ENCODE measurements around the gene ATG2A.

The ATG2A gene

DNA sequence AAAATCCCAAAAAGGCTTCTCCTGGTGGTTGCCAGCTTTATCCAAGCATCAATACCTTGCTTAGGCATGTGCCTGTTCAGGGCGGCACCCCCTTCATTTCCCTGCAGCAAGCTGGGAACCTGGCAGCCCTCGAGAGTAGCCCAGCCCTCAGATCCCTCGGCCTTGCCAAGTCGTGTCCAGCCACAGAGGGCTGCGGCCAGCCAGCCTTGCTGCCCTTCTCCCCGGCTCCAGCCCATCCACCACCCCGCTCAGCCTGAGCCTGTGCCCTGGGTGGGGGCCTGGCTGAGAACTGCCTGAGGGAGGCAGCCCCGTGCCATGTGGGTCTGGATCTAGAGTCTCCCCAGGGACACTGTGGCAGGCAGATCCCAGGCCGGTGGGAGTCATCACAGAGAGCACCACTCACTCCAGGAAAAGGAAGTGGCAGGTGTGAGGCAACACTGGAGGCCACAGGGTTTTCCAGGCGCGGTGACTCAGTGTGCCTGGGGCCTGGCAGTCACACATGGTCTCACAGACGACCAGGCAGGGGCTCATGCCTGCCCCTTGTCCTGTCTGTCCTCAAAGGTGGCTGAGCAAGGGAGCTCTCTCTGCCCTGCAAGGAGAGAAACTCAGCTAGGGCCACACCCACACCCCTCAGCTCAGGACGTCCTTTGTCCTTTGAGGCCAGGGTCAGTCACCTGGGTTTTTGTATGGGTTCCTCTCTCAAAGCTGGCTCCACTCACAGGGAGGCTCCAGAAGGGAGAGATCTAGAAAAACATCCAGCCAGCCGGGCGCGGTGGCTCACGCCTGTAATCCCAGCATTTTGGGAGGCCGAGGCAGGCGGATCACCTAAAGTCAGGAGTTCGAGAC lies 60.4 kb downstream of the ATG2A start:
- no peak overlapping the region for H3K4me3 ChIP-seq (ENCODE audit: low read length)
- H3K4me1 ChIP-seq (ENCODE audit: control insufficient read depth, insufficient read depth, low read length), result peaks cover 29% of the 10 kb centered on the region
- H3K36me3 ChIP-seq (ENCODE audit: control insufficient read depth, insufficient read depth, low read length, severe bottlenecking), result peaks cover 37% of the 10 kb centered on the region
- DNase-seq (ENCODE audit: low read depth), result peak; percentile 81
- H3K9ac ChIP-seq (ENCODE audit: low read length), result peak overlapping the region; percentile 35
- H3K27me3 ChIP-seq (replicated peaks; ENCODE audit: control insufficient read depth, insufficient read depth, low read length), result no peaks in the 10 kb centered on the region
- H3K9me3 ChIP-seq (ENCODE audit: control insufficient read depth, low read length), result no peaks in the 10 kb centered on the region

DNA sequence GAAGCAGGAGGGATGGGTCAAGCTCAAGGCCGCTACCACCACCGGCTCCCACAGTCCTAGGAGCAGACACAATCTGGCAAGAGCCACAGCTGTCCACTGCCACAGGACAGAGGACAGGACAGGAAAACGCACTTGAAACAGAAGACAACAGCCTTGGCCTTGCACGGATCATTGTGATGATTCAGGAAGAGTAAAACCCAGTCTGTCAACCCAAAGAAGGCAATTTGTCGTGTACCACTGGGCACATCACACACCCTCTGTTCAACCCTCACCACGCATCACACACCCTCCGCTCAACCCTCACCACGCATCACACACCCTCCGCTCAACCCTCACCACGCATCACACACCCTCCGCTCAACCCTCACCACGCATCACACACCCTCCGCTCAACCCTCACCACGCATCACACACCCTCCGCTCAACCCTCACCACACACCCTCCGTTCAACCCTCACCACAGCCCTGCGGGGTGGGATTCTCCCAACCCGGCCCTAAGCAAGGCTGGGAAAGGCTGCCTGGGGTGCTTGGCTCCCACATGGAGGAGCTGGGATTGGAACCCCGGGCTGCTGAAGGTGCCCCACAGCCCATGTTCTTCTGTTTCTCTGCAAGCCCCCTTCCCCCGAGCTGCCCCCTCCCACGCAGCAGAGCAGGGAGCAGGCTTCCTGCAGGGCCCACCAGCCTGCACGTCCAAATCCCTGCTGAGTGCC lies 61.3 kb downstream of the ATG2A start:
- Histone ChIP-seq H3K4me3 (ENCODE audit: low read length) (peak overlapping the region; percentile 57), H3K4me1 (ENCODE audit: control insufficient read depth, insufficient read depth, low read length) (peaks cover 29% of the 10 kb centered on the region), H3K27me3 (replicated peaks; ENCODE audit: control insufficient read depth, insufficient read depth, low read length) (no peaks in the 10 kb centered on the region), H3K9ac (ENCODE audit: low read length) (peak overlapping the region; percentile 33), H3K9me3 (ENCODE audit: control insufficient read depth, low read length) (no peaks in the 10 kb centered on the region), H3K36me3 (ENCODE audit: control insufficient read depth, insufficient read depth, low read length, severe bottlenecking) (peaks cover 37% of the 10 kb centered on the region)
- DNase-seq (ENCODE audit: low read depth), result no peak

DNA sequence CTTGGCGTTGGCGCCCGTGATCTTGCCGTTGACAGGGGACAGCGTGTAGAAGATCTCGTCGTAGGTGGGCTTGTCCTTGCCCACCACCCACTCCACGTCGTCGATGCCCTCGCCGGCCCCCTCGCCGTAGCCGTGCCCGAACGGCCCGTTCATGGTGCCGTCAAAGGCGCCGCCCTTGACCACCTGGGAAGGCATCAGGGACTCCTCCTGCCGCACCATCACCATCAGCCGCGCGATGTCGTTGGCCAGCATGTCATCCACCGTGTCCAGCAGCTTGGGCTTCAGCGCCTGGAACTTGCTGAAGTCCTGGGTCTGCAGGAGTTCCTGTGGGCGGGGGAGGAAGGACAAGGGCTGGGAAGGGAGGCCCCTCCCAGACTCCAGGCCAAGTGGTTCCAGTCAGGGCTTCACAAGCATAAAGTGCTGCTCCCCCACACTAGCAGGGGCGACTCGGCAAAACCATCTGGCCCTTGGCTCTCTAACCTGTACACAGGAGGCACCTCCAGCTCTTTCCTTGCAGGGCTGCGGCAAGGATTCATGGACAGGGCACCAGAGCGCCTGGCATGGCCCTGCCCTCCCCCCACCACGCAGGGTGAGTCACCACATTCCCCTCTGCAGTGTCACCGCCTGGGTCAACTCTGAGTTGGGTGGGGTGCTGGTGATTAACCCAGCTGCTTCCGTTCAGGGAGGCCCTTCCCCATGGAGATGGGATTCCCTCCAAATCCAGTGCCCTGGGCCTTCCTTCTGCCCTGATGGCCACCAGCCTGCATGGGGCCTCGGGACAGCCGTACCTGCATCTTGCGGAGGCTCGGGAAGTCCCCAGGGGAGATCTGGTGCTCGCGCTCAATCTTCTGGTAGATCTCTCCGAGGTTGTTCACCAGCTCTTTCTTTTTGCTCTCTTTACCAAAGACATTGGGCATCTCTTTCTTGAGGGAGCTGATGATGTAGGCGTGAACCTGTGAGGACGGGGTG lies 62.2 kb downstream of the ATG2A start:
- H3K9me3 ChIP-seq (ENCODE audit: control insufficient read depth, low read length), result no peaks in the 10 kb centered on the region
- peak; percentile 90 for DNase-seq (ENCODE audit: low read depth)
- H3K4me3 ChIP-seq (ENCODE audit: low read length), result peak overlapping the region; percentile 57
- H3K27me3 ChIP-seq (replicated peaks; ENCODE audit: control insufficient read depth, insufficient read depth, low read length), result no peaks in the 10 kb centered on the region
- H3K4me1 ChIP-seq (ENCODE audit: control insufficient read depth, insufficient read depth, low read length), result peaks cover 31% of the 10 kb centered on the region
- peaks cover 34% of the 10 kb centered on the region for H3K36me3 ChIP-seq (ENCODE audit: control insufficient read depth, insufficient read depth, low read length, severe bottlenecking)
- H3K9ac ChIP-seq (ENCODE audit: low read length), result peak overlapping the region; percentile 54

DNA sequence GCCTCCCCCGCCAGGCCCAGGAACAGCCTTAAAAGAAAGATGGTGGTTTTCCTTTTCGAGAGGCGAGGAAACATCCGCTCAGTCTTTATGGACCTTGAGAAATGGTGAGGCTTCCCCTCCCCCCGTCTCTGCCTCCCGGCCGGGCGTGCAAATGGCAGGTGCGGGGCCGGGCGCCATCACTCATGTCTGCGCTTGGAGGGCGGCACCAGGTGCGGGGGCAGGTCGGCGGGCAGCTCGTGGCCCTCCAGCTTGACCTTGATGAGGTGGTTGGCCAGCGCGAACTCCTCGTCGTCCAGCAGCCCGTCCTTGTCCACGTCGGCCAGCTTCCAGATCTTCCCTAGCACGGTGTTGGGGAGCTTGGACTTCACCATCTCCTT lies 62.9 kb downstream of the ATG2A start:
- Histone ChIP-seq H3K9ac (ENCODE audit: low read length) (peak overlapping the region; percentile 54), H3K27me3 (replicated peaks; ENCODE audit: control insufficient read depth, insufficient read depth, low read length) (no peaks in the 10 kb centered on the region), H3K4me3 (ENCODE audit: low read length) (peak overlapping the region; percentile 57), H3K9me3 (ENCODE audit: control insufficient read depth, low read length) (no peaks in the 10 kb centered on the region), H3K36me3 (ENCODE audit: control insufficient read depth, insufficient read depth, low read length, severe bottlenecking) (peaks cover 28% of the 10 kb centered on the region), H3K4me1 (ENCODE audit: control insufficient read depth, insufficient read depth, low read length) (peaks cover 36% of the 10 kb centered on the region)
- no peak for DNase-seq (ENCODE audit: low read depth)

DNA sequence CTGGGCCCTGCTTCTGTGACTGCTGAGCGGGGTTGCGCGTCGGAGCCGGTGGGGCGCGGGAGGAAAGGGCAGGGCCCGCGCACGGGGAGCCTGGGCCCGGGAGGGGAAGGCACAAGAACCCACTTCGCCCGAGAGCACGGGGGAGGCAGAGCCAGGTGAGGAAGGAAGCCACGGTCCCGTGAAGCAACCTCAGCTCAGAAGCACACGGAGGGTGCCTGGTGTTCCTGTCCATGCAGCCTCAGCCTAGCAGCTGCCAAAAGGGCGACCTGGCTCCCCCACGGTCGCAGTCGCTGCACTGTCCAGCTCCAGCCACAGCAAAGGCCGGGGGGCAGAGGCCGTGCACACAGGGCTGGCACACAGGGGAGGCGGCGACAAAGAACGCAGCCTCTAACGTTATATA lies 63.3 kb downstream of the ATG2A start:
- no peak for DNase-seq (ENCODE audit: low read depth)
- Histone ChIP-seq H3K9me3 (ENCODE audit: control insufficient read depth, low read length) (no peaks in the 10 kb centered on the region), H3K27me3 (replicated peaks; ENCODE audit: control insufficient read depth, insufficient read depth, low read length) (no peaks in the 10 kb centered on the region), H3K36me3 (ENCODE audit: control insufficient read depth, insufficient read depth, low read length, severe bottlenecking) (peaks cover 23% of the 10 kb centered on the region), H3K4me3 (ENCODE audit: low read length) (no peak overlapping the region), H3K9ac (ENCODE audit: low read length) (no peak overlapping the region), H3K4me1 (ENCODE audit: control insufficient read depth, insufficient read depth, low read length) (peaks cover 40% of the 10 kb centered on the region)

DNA sequence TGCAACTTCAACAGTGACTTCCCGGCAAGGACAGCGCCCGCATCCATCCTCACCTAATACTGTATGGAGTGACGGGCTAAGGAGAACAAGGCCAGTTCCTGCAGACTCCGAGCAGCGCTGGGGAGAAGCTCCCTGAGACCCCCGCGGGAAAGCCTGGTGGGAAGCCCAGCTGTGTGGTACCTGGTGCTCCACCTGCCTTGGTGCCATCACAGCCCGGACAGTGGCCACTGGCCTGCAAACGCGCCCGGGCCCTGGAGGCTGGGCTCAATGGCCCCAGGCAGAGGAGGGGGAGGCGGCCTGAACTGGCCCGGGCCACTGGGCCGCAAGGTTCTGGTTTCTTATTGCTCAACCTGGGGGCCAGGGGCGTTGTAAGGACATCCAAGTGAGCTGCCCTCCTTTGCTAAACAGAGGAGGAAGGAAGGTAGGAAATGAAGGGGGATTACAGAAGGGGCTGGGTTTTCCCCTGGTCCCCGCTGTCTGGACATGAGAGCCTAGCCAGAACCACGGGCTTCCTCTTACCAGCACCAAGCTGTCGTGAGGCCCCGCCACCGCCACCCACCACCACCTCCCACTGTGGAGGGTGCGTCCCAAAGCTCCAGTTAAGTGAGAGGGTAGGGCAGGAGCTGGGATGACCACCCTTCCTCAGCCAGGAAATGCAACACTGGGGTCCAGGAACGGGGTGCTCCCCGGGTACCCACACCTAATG lies 64.1 kb downstream of the ATG2A start:
- Histone ChIP-seq H3K27me3 (replicated peaks; ENCODE audit: control insufficient read depth, insufficient read depth, low read length) (no peaks in the 10 kb centered on the region), H3K4me1 (ENCODE audit: control insufficient read depth, insufficient read depth, low read length) (peaks cover 40% of the 10 kb centered on the region), H3K9me3 (ENCODE audit: control insufficient read depth, low read length) (no peaks in the 10 kb centered on the region), H3K4me3 (ENCODE audit: low read length) (no peak overlapping the region), H3K9ac (ENCODE audit: low read length) (no peak overlapping the region), H3K36me3 (ENCODE audit: control insufficient read depth, insufficient read depth, low read length, severe bottlenecking) (peaks cover 19% of the 10 kb centered on the region)
- DNase-seq (ENCODE audit: low read depth), result no peak

DNA sequence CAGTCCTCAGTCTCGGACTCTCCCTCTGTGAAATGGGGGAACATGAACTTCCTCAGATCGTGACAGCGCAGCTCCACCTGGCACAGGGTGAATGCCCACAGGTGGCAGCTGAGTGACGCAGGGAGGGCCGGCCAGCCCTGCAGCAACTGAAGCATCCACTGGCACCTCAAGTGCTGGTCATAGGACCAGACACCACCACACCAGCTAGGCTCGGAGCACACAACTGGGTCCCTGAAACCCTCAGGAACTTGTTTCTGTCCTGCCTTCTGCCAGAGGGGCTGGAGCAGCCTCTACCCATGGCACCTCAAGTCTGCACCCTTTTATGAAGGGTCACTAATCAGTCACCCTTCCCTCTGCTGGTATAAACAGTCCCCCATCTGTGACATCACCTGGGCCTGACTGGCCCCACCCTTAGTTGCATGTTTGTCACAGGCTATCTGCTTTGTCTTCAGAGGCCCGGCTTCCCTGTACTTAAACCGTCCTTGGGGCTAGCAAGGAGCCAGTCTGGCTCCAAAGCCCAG lies 65.1 kb downstream of the ATG2A start:
- H3K4me1 ChIP-seq (ENCODE audit: control insufficient read depth, insufficient read depth, low read length), result peaks cover 39% of the 10 kb centered on the region
- H3K9ac ChIP-seq (ENCODE audit: low read length), result no peak overlapping the region
- H3K27me3 ChIP-seq (replicated peaks; ENCODE audit: control insufficient read depth, insufficient read depth, low read length), result no peaks in the 10 kb centered on the region
- H3K9me3 ChIP-seq (ENCODE audit: control insufficient read depth, low read length), result no peaks in the 10 kb centered on the region
- no peak for DNase-seq (ENCODE audit: low read depth)
- peaks cover 15% of the 10 kb centered on the region for H3K36me3 ChIP-seq (ENCODE audit: control insufficient read depth, insufficient read depth, low read length, severe bottlenecking)
- no peak overlapping the region for H3K4me3 ChIP-seq (ENCODE audit: low read length)

DNA sequence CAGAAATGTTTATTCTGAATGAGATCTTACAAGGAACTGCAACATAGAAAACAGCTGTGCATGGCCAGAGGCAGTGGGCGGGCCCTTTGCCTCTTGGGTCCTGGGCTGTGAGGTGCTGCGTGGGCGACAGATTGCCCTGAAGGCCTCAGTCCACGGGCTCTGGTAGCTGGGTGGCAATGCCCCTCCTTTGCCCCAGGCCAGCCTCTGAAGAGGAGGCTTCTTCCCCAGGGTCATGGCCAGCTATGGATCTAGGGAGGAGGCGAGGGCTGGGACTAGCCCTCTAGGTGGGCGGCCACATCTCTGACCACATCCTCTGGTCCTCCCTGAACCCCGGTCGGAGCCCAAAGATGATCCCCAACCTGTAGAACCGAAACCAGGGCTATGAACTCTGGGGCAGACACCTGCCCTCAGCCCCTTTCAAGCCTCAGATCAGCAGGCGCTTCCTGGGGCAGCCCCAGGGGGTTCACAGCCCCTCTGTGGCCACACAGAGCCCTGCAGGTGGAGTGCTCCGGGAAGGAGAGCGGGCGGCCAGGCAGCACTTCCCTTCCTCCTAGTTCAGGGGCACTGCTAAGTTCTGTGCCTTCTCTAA lies 65.9 kb downstream of the ATG2A start:
- H3K4me3 ChIP-seq (ENCODE audit: low read length), result no peak overlapping the region
- no peaks in the 10 kb centered on the region for H3K9me3 ChIP-seq (ENCODE audit: control insufficient read depth, low read length)
- no peak overlapping the region for H3K9ac ChIP-seq (ENCODE audit: low read length)
- peaks cover 31% of the 10 kb centered on the region for H3K4me1 ChIP-seq (ENCODE audit: control insufficient read depth, insufficient read depth, low read length)
- DNase-seq (ENCODE audit: low read depth), result peak; percentile 62
- H3K36me3 ChIP-seq (ENCODE audit: control insufficient read depth, insufficient read depth, low read length, severe bottlenecking), result peaks cover 15% of the 10 kb centered on the region
- no peaks in the 10 kb centered on the region for H3K27me3 ChIP-seq (replicated peaks; ENCODE audit: control insufficient read depth, insufficient read depth, low read length)

DNA sequence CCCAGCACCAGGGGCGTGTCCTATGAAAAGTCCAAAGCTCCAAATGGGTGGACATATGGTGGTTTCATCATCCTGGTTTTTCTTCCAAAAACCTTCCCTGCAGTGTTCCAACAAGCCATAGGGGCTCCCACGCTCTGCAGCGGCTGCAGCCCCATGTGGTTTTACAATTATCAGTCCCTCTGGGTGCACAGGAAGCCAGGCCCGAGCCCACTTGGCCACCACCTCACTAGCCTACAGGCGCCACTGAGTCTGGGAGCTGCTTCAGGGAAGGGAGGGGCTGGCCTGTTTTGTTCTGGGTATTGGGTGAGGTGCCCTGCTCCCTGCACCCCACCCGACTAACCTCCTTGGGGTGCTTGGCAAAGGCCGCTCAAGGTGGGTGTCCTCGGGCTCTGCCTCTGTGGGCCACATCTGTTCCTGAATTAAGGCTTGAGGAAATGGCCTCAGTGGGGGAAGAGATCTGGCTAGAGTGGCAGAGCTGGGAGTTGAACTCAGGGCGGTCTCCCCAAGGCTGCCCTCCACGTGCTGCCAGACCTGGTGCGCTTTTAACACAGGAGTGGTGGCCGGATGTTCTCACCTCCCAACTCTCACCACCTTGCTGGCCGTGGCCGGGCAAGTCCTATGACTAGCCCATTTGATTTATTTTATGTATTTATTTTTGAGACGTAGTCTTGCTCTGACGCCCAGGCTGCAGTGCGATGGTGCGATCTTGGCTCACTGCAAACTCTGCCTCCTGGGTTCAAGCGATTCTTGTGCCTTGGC lies 67.2 kb downstream of the ATG2A start:
- no peak for DNase-seq (ENCODE audit: low read depth)
- Histone ChIP-seq H3K9ac (ENCODE audit: low read length) (peak overlapping the region; percentile 2), H3K27me3 (replicated peaks; ENCODE audit: control insufficient read depth, insufficient read depth, low read length) (no peaks in the 10 kb centered on the region), H3K4me1 (ENCODE audit: control insufficient read depth, insufficient read depth, low read length) (peaks cover 18% of the 10 kb centered on the region), H3K36me3 (ENCODE audit: control insufficient read depth, insufficient read depth, low read length, severe bottlenecking) (peaks cover 15% of the 10 kb centered on the region), H3K4me3 (ENCODE audit: low read length) (no peak overlapping the region), H3K9me3 (ENCODE audit: control insufficient read depth, low read length) (no peaks in the 10 kb centered on the region)

Data from adipocyte (in vitro differentiated cells).